GM12892 (cell line): ENCODE data around the gene SYNDIG1L.

Source experiments
- DNase-seq: peaks from one replicate; pipeline ENCODE4 v3.0.0; 2011; ENCODE audit not compliant: insufficient read length
- FAIRE-seq: peaks from 2 replicates; lab custom pipeline; 2011; peaks lifted over from hg19 to GRCh38; lab: Jason Lieb, UNC
- POLR2A ChIP-seq: IDR thresholded peaks from 2 replicates; pipeline ENCODE4 v1.6.1; 2011; ENCODE audit warnings: low read depth, low read length, control low read depth
- POLR2AphosphoS5 ChIP-seq: IDR thresholded peaks from 2 replicates; pipeline ENCODE4 v1.6.1; 2011; ENCODE audit warnings: low read depth, low read length, control low read depth
- TAF1 ChIP-seq: IDR thresholded peaks from 2 replicates; pipeline ENCODE4 v1.6.1; 2011; ENCODE audit warnings: low read depth, mild to moderate bottlenecking, control low read depth, low read length, borderline replicate concordance

The SYNDIG1L gene

GRCh38 chr14:74411671-74412070 is 14.3 kb downstream of the SYNDIG1L start:
- no peak for FAIRE-seq
- no peak for TF ChIP-seq TAF1
- no peak for TF ChIP-seq POLR2A
- no peak for TF ChIP-seq POLR2AphosphoS5

GRCh38 chr14:74409441-74409840 is 16.6 kb downstream of the SYNDIG1L start:
- FAIRE-seq (no peak), DNase-seq (no peak)
- TF ChIP-seq POLR2AphosphoS5 (no peak), POLR2A (no peak), TAF1 (no peak)

More at GRCh38 chr14:74411671-74412070, 14.3 kb downstream of the SYNDIG1L start:
- DNase-seq, result no peak

DNA sequence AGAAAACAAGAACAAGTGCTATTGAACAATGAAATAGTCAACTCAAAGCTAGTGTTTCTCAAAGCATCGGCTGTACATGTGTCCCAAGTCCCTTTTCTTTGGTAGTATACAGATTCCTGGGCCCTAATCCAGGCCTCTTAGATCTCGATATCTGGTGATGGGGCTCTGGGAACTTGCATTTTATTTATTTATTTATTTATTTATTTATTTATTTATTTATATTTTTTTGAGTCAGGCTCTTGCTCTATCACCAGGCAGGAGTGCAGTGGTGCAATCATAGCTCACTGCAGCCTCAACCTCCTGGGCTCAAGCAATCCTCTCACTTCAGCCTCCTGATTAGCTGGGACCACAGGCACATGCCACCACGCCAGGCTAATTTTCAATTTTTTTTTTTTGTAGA is 17.1 kb downstream of the SYNDIG1L start:
- DNase-seq, result no peak
- TF ChIP-seq TAF1, result no peak
- FAIRE-seq, result no peak

GRCh38 chr14:74407801-74408154 is 18.2 kb downstream of the SYNDIG1L start:
- no peak for FAIRE-seq
- TF ChIP-seq POLR2AphosphoS5 (no peak), TAF1 (no peak), POLR2A (no peak)
- no peak for DNase-seq

- DNase-seq (no peak), FAIRE-seq (no peak)
- no peak for TF ChIP-seq POLR2AphosphoS5
- TF ChIP-seq POLR2A, result no peak
- no peak for TF ChIP-seq TAF1
Measured at GRCh38 chr14:74407021-74407800, 18.8 kb downstream of the SYNDIG1L start.

- DNase-seq, result no peak
- TF ChIP-seq POLR2A (no peak), POLR2AphosphoS5 (no peak)
Measured at GRCh38 chr14:74405663-74406062, 20.3 kb downstream of the SYNDIG1L start.

DNA sequence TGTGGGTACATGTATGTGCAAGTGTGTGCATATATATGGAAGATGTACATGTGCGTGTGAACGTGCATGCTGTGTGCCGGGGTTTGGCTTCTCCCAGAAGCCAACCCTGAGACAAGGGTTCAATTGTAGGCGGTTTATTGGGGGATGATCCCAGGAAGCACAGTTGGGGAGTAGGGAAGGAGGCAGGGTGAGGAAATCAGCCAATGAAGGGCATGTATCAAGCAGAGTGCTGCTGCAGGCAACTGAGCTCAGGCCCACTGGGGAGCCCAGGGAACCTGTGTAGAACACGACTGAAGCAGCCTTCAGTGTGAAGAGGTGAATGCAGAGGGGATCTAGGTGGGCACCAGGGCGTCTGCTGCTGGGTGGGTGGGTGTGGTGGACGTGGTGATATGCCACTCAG is 21.6 kb downstream of the SYNDIG1L start:
- DNase-seq (no peak), FAIRE-seq (no peak)
- TF ChIP-seq TAF1, result no peak
- no peak for TF ChIP-seq POLR2A
- no peak for TF ChIP-seq POLR2AphosphoS5

More at GRCh38 chr14:74405663-74406062, 20.3 kb downstream of the SYNDIG1L start:
- no peak for FAIRE-seq

DNA sequence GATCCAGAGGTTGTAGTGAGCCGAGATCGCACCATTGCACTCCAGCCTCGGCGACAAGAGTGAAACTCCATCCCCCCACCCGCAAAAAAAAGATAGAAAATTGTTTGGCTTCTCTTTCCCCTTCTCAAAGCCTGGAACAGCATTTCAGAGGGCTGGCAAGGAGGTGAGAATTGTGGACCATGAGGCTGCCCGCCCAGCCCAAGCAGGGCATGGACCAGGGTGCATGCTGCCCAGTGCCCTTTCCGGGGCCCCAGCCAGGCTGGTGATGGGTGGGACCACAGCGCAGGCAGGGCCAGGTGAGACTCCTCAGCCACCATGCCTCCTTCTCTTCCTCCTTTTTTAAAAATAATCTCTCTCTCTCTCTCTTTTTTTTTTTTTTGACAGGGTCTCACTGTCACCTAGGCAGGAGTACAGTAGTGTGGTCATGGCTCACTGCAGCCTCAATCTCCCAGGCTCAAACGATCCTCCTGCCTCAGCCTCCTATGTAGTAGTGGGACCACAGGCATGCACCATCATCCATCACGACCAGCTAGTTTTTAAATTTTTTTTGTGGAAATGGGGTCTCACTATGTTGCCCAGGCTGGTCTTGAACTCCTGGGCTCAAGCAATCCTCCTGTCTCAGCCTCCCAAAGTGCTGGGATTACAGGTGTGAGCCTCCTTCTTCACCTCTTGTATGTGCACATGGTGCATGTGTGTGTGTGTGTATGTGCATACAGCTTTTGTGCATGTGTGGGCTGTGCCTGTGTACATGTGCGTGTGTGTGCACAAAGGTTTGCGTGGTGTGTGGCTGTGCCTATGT is 22.2 kb downstream of the SYNDIG1L start:
- DNase-seq, result no peak
- FAIRE-seq, result no peak
- TF ChIP-seq POLR2AphosphoS5, result no peak
- TF ChIP-seq POLR2A, result no peak
- no peak for TF ChIP-seq TAF1

DNA sequence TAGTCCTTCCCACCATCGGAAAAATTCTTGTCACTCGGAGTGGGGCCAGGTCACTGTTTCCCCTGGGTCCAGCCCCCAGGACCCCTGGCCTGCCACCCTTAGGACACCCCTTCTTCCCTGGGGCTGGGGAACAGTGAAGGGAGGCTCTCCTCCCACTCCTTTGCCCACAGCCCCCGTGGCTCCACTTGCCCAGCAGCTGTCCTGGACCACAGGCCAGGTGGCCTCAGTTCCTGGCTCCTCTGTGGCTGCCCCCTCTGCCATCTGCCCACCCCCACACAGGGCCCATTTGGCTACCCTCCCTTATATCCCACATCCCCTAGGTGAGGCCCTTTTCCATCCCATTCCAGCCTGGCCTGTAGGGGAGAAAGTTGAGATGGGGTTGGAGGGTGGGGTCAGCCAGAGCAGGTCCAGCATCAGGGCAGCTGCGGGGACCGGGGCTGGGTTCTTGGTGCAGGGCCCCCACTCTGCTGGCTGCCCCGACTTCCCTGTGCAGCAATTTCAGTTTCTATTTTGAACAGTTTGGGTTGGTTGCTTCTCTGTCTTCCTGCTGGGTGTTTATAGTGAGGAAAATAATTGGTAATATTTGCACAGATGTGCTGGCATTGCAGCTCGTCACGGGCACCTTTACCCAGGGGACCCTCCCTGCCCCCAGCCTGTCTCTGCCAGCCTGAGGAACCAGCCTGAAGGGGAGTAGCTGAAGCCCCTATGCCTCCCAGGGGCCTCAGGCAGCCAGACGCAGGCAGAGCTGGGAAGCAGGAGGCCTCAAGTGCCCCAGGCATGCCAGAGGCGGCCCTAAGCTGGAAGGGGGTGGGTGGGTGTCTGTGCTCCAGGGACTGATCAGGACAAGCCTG is 23.4 kb downstream of the SYNDIG1L start:
- FAIRE-seq, result peak; percentile 64
- no peak for DNase-seq
- TF ChIP-seq TAF1, result no peak

GRCh38 chr14:74401504-74402241 is 24.3 kb downstream of the SYNDIG1L start:
- peak; percentile 70 for DNase-seq
- no peak for TF ChIP-seq POLR2AphosphoS5
- no peak for TF ChIP-seq TAF1
- TF ChIP-seq POLR2A, result peak; percentile 27; the same call in 1 of the 2 replicates
- peak; percentile 88 for FAIRE-seq
